Activated CD4-positive, alpha-beta T cell treated with anti-CD3 and anti-CD28 coated beads for 36 hours (primary cell): Measurements from ENCODE around the gene ULK1. TPM values are rescaled to one million over a fixed set of nuclear protein-coding genes. Genes with fewer than 3 reads are reported as not detected.
"Not testable (repeated sequence)": the region's sequence is repeated elsewhere in the genome, so short reads cannot be mapped to it uniquely, and the experiment has no call there.

Source experiments
- ATAC-seq: fragments of 200-7000 bp; cut with Tn5 transposase; one replicate; pipeline ENCODE4 v1.10.0; 2021; ENCODE audit warnings: mild to moderate bottlenecking, moderate library complexity
- CTCF ChIA-PET: fragments of 350-600 bp; sonication (Branson Sonifier 250); formaldehyde crosslinking; loops from one replicate; lab custom pipeline; 2021; ENCODE audit warnings: antibody characterized with exemption; lab: Charles Lee
- POLR2A ChIA-PET: fragments of 350-600 bp; sonication (Branson Sonifier 250); formaldehyde crosslinking; loops from one replicate; lab custom pipeline; 2021; ENCODE audit warnings: antibody characterized with exemption, inconsistent platforms; lab: Charles Lee
- DNase-seq: peaks from one replicate; pipeline ENCODE4 v3.0.0-alpha.2; 2020
- H3K27ac Mint-ChIP-seq: one replicate; pipeline ENCODE4 v1.8.0; 2021; ENCODE audit warnings: mixed read lengths
- H3K27me3 Mint-ChIP-seq: one replicate; pipeline ENCODE4 v1.8.0; 2021; ENCODE audit warnings: mixed read lengths
- H3K36me3 Mint-ChIP-seq: one replicate; pipeline ENCODE4 v1.8.0; 2021; ENCODE audit warnings: low read depth, mixed read lengths
- H3K4me1 Mint-ChIP-seq: one replicate; pipeline ENCODE4 v1.8.0; 2021; ENCODE audit warnings: mixed read lengths
- H3K4me3 Mint-ChIP-seq: one replicate; pipeline ENCODE4 v1.8.0; 2021; ENCODE audit warnings: mild to moderate bottlenecking, moderate library complexity, mixed read lengths
- H3K9me3 Mint-ChIP-seq: one replicate; pipeline ENCODE4 v1.8.0; 2021; ENCODE audit warnings: low read depth, mixed read lengths
- intact Hi-C, 2 experiments: fragments of 100-400 bp; cut with DNase I in 1 of 2; cut with micrococcal nuclease in 1 of 2; formaldehyde crosslinking; loops; one replicate each; pipeline versions ENCODE4 v1.14.2 to v1.15.1; 2022 to 2024; cut with DNase I, micrococcal nuclease
- total RNA-seq, 2 experiments: library from RNA; stranded (reverse); gene quantifications; one replicate each; pipeline ENCODE4 v1.2.3, GENCODE V29; 2021

The ULK1 gene
- total RNA-seq, 2 experiments from 2014 or later, result 12.9 to 14.4 TPM

- ChIA-PET CTCF (interaction anchor here (0.6 kb wide), 1 partner anchor 759 kb away, joined by 3 read pairs; no protein-coding TSS in a partner anchor), POLR2A (interaction anchor here (0.7 kb wide), 1 partner anchor 9 kb away, joined by 6 read pairs; no protein-coding TSS in a partner anchor)
- intact Hi-C loops, result no loop called here
- Mint-ChIP-seq H3K27me3 (no peaks in the 10 kb centered on the region), H3K4me3 (no peak overlapping the region), H3K9me3 (peaks cover 6% of the 10 kb centered on the region), H3K27ac (no peak overlapping the region), H3K36me3 (no peaks in the 10 kb centered on the region), H3K4me1 (no peaks in the 10 kb centered on the region)
- ATAC-seq, result no peak
- DNase-seq, result no peak
These were observed 11.5 kb upstream of the ULK1 start for GRCh38 chr12:131882804-131883520.

GRCh38 chr12:131883521-131883900 lies 10.9 kb upstream of the ULK1 start:
- CTCF ChIA-PET, result no interaction called here

GRCh38 chr12:131885076-131885475 lies 9.3 kb upstream of the ULK1 start:
- H3K9me3 Mint-ChIP-seq, intact Hi-C loops, CTCF ChIA-PET, H3K27ac Mint-ChIP-seq, H3K36me3 Mint-ChIP-seq, H3K27me3 Mint-ChIP-seq, H3K4me1 Mint-ChIP-seq, ATAC-seq, H3K4me3 Mint-ChIP-seq, DNase-seq: not testable (repeated sequence)
- POLR2A ChIA-PET, result interaction anchor here (0.6 kb wide), 1 partner anchor 47 kb away, joined by 3 read pairs; no protein-coding TSS in a partner anchor

More at GRCh38 chr12:131883521-131883900, 10.9 kb upstream of the ULK1 start:
- no peaks in the 10 kb centered on the region for H3K36me3 Mint-ChIP-seq
- H3K27ac Mint-ChIP-seq, result no peak overlapping the region
- H3K4me1 Mint-ChIP-seq, result no peaks in the 10 kb centered on the region
- intact Hi-C loops, result no loop called here
- POLR2A ChIA-PET, result interaction anchor here (0.7 kb wide), 1 partner anchor 10 kb away, joined by 6 read pairs; no protein-coding TSS in a partner anchor
- peaks cover 6% of the 10 kb centered on the region for H3K9me3 Mint-ChIP-seq
- no peak overlapping the region for H3K4me3 Mint-ChIP-seq
- DNase-seq (no peak), ATAC-seq (no peak)
- H3K27me3 Mint-ChIP-seq, result no peaks in the 10 kb centered on the region

GRCh38 chr12:131885543-131886057 lies 8.8 kb upstream of the ULK1 start:
- H3K9me3 Mint-ChIP-seq, result peaks cover 6% of the 10 kb centered on the region
- intact Hi-C loops, result no loop called here
- H3K4me1 Mint-ChIP-seq, result no peaks in the 10 kb centered on the region
- CTCF ChIA-PET, result no interaction called here
- ATAC-seq, result no peak
- no peak overlapping the region for H3K27ac Mint-ChIP-seq
- no peak overlapping the region for H3K4me3 Mint-ChIP-seq
- no peaks in the 10 kb centered on the region for H3K27me3 Mint-ChIP-seq
- no peaks in the 10 kb centered on the region for H3K36me3 Mint-ChIP-seq
- no peak for DNase-seq
- POLR2A ChIA-PET, result no interaction called here

- POLR2A ChIA-PET, ATAC-seq, H3K9me3 Mint-ChIP-seq, H3K36me3 Mint-ChIP-seq, H3K4me3 Mint-ChIP-seq, H3K27ac Mint-ChIP-seq, H3K27me3 Mint-ChIP-seq, CTCF ChIA-PET, H3K4me1 Mint-ChIP-seq, intact Hi-C loops, DNase-seq: not testable (repeated sequence)
These were observed 2.7 kb upstream of the ULK1 start for GRCh38 chr12:131891722-131892121.

- Mint-ChIP-seq H3K4me3 (peak overlapping the region; percentile 40), H3K27me3 (no peaks in the 10 kb centered on the region), H3K27ac (no peak overlapping the region), H3K4me1 (peaks cover 9% of the 10 kb centered on the region), H3K9me3 (no peaks in the 10 kb centered on the region), H3K36me3 (peaks cover 3% of the 10 kb centered on the region)
- ATAC-seq (no peak), DNase-seq (no peak)
- CTCF ChIA-PET, result no interaction called here
- intact Hi-C loops, result no loop called here
- POLR2A ChIA-PET, result no interaction called here
These were observed 1.5 kb upstream of the ULK1 start for GRCh38 chr12:131892711-131893604.

GRCh38 chr12:131893605-131894312 lies 663 bp upstream of the ULK1 start:
- no peak for ATAC-seq
- Mint-ChIP-seq H3K27ac (no peak overlapping the region), H3K9me3 (no peaks in the 10 kb centered on the region), H3K36me3 (peaks cover 3% of the 10 kb centered on the region), H3K4me3 (peak overlapping the region; percentile 63), H3K27me3 (no peaks in the 10 kb centered on the region), H3K4me1 (peaks cover 12% of the 10 kb centered on the region)
- ChIA-PET POLR2A (no interaction called here), CTCF (no interaction called here)
- intact Hi-C loops, result loop anchor here (1.0 to 2.0 kb wide), 8 partner anchors 36 to 1021 kb away; partner anchors contain the start of genes EP400 (in 2 of the 2), PUS1 (in 1 of the 2) and RAN (in 1 of the 2)
- DNase-seq, result no peak

GRCh38 chr12:131894981-131895639 lies 688 bp downstream of the ULK1 start:
- H3K27me3 Mint-ChIP-seq, result no peaks in the 10 kb centered on the region
- POLR2A ChIA-PET, result no interaction called here
- ATAC-seq, result no peak
- H3K27ac Mint-ChIP-seq, result peak overlapping the region; percentile 55
- H3K9me3 Mint-ChIP-seq, result no peaks in the 10 kb centered on the region
- peaks cover 4% of the 10 kb centered on the region for H3K36me3 Mint-ChIP-seq
- peaks cover 12% of the 10 kb centered on the region for H3K4me1 Mint-ChIP-seq
- DNase-seq, result no peak
- peak overlapping the region; percentile 78 for H3K4me3 Mint-ChIP-seq
- CTCF ChIA-PET, result no interaction called here
- intact Hi-C loops, result loop anchor here (1.0 to 2.0 kb wide), 8 partner anchors 34 to 1023 kb away; partner anchors contain the start of genes EP400 (in 2 of the 2), PUS1 (in 1 of the 2) and RAN (in 1 of the 2)

GRCh38 chr12:131895640-131896079 lies 1.2 kb downstream of the ULK1 start:
- POLR2A ChIA-PET, result no interaction called here

GRCh38 chr12:131896080-131896810 lies 1.8 kb downstream of the ULK1 start:
- H3K4me3 Mint-ChIP-seq, result peak overlapping the region; percentile 78
- ATAC-seq, result peak; percentile 74
- H3K27ac Mint-ChIP-seq, result no peak overlapping the region
- H3K36me3 Mint-ChIP-seq, result peaks cover 5% of the 10 kb centered on the region
- peak; percentile 84 for DNase-seq
- H3K27me3 Mint-ChIP-seq, result no peaks in the 10 kb centered on the region
- ChIA-PET CTCF (no interaction called here), POLR2A (interaction anchor here (0.9 kb wide), 1 partner anchor 10 kb away, joined by 4 read pairs; no protein-coding TSS in a partner anchor)
- H3K9me3 Mint-ChIP-seq, result no peaks in the 10 kb centered on the region
- intact Hi-C loops, result loop anchor here (1.0 kb wide), 2 partner anchors 33 to 248 kb away; partner anchors contain the start of genes DDX51 (in 1 of the 2), NOC4L (in 1 of the 2) and PUS1 (in 1 of the 2)
- H3K4me1 Mint-ChIP-seq, result peaks cover 12% of the 10 kb centered on the region

More at GRCh38 chr12:131895640-131896079, 1.2 kb downstream of the ULK1 start:
- no peaks in the 10 kb centered on the region for H3K27me3 Mint-ChIP-seq
- H3K9me3 Mint-ChIP-seq, result no peaks in the 10 kb centered on the region
- ATAC-seq (no peak), DNase-seq (peak; percentile 42)
- CTCF ChIA-PET, result no interaction called here
- peak overlapping the region; percentile 55 for H3K27ac Mint-ChIP-seq
- H3K4me1 Mint-ChIP-seq, result peaks cover 12% of the 10 kb centered on the region
- peaks cover 5% of the 10 kb centered on the region for H3K36me3 Mint-ChIP-seq
- intact Hi-C loops, result loop anchor here (1.0 to 2.0 kb wide), 3 partner anchors 34 to 249 kb away; partner anchors contain the start of genes DDX51 (in 1 of the 2), NOC4L (in 1 of the 2) and PUS1 (in 1 of the 2)
- H3K4me3 Mint-ChIP-seq, result peak overlapping the region; percentile 78
